ENCODE results near the gene FADD. TPM values are rescaled to one million over a fixed set of nuclear protein-coding genes. Genes with fewer than 3 reads are reported as not detected.

FADD gene
- total and polyA plus RNA-seq, 5 experiments from 2014 or later = 7.2 to 37.8 (median 19.3) TPM

GRCh38 chr11:70169127-70169526 lies 34.0 kb upstream of the FADD start:
- H3K9me3 Mint-ChIP-seq = no peaks in the 10 kb centered on the region

GRCh38 chr11:70169632-70170031 lies 33.5 kb upstream of the FADD start:
- no peak overlapping the region for H3K4me3 Mint-ChIP-seq
- POLR2A ChIA-PET = no interaction called here
- no peaks in the 10 kb centered on the region for H3K9me3 Mint-ChIP-seq
- H3K36me3 Mint-ChIP-seq = no peaks in the 10 kb centered on the region
- H3K27me3 Mint-ChIP-seq = peaks cover 0 to 21% (median 15%) of the 10 kb centered on the region in 5 donors
- no peak overlapping the region for H3K27ac Mint-ChIP-seq
- no peaks in the 10 kb centered on the region for H3K4me1 Mint-ChIP-seq
- DNase-seq (no peak), ATAC-seq (no peak)

More at GRCh38 chr11:70169127-70169526, 34.0 kb upstream of the FADD start:
- no peak overlapping the region for H3K4me3 Mint-ChIP-seq
- H3K36me3 Mint-ChIP-seq = no peaks in the 10 kb centered on the region
- ATAC-seq (no peak), DNase-seq (no peak)
- no peaks in the 10 kb centered on the region for H3K4me1 Mint-ChIP-seq
- POLR2A ChIA-PET = no interaction called here
- H3K27ac Mint-ChIP-seq = no peak overlapping the region
- H3K27me3 Mint-ChIP-seq = peaks cover 0 to 21% (median 15%) of the 10 kb centered on the region in 5 donors

- ATAC-seq = no peak
- peaks cover 0 to 21% (median 15%) of the 10 kb centered on the region in 5 donors for H3K27me3 Mint-ChIP-seq
- H3K36me3 Mint-ChIP-seq = no peaks in the 10 kb centered on the region
- POLR2A ChIA-PET = no interaction called here
- no peaks in the 10 kb centered on the region for H3K4me1 Mint-ChIP-seq
- H3K4me3 Mint-ChIP-seq = no peak overlapping the region
- no peak overlapping the region for H3K27ac Mint-ChIP-seq
- DNase-seq = no peak
- no peaks in the 10 kb centered on the region for H3K9me3 Mint-ChIP-seq
Observed at GRCh38 chr11:70170596-70171210, 32.4 kb upstream of the FADD start.

GRCh38 chr11:70173018-70173417 lies 30.1 kb upstream of the FADD start:
- H3K27ac Mint-ChIP-seq = no peak overlapping the region
- no peaks in the 10 kb centered on the region for H3K4me1 Mint-ChIP-seq
- peaks cover 0 to 11% (median 5%) of the 10 kb centered on the region in 5 donors for H3K27me3 Mint-ChIP-seq
- no peak for ATAC-seq
- H3K9me3 Mint-ChIP-seq = no peaks in the 10 kb centered on the region
- no peaks in the 10 kb centered on the region for H3K36me3 Mint-ChIP-seq
- no peak overlapping the region for H3K4me3 Mint-ChIP-seq
- no peak for DNase-seq
- POLR2A ChIA-PET = no interaction called here

GRCh38 chr11:70174547-70175235 lies 28.4 kb upstream of the FADD start:
- DNase-seq = no peak
- Mint-ChIP-seq H3K4me3 (no peak overlapping the region), H3K27me3 (peaks cover 0 to under 1% (median 0%) of the 10 kb centered on the region in 5 donors), H3K36me3 (no peaks in the 10 kb centered on the region), H3K9me3 (no peaks in the 10 kb centered on the region), H3K27ac (peak overlapping the region in 1 of 10 donors; percentile 53), H3K4me1 (no peaks in the 10 kb centered on the region)
- ATAC-seq = no peak
- POLR2A ChIA-PET = interaction anchor here (0.6 kb wide), 1 partner anchor 27 kb away, joined by 7 read pairs; no protein-coding TSS in a partner anchor

GRCh38 chr11:70175236-70175698 lies 27.8 kb upstream of the FADD start:
- POLR2A ChIA-PET = interaction anchor here (0.6 kb wide), 1 partner anchor 26 kb away, joined by 7 read pairs; no protein-coding TSS in a partner anchor
- no peak overlapping the region for H3K27ac Mint-ChIP-seq
- no peaks in the 10 kb centered on the region for H3K9me3 Mint-ChIP-seq
- no peaks in the 10 kb centered on the region for H3K27me3 Mint-ChIP-seq
- DNase-seq = no peak
- H3K4me3 Mint-ChIP-seq = no peak overlapping the region
- H3K36me3 Mint-ChIP-seq = no peaks in the 10 kb centered on the region
- ATAC-seq = no peak
- H3K4me1 Mint-ChIP-seq = no peaks in the 10 kb centered on the region

- Mint-ChIP-seq H3K27ac (no peak overlapping the region), H3K27me3 (no peaks in the 10 kb centered on the region), H3K4me1 (no peaks in the 10 kb centered on the region), H3K4me3 (no peak overlapping the region), H3K36me3 (no peaks in the 10 kb centered on the region), H3K9me3 (no peaks in the 10 kb centered on the region)
- POLR2A ChIA-PET = no interaction called here
- ATAC-seq (peak in 1 of 2 donors; percentile 61), DNase-seq (peak in 8 of 10 donors; percentile 19 to 53 (median 38))
Observed at GRCh38 chr11:70176940-70177689, 26.0 kb upstream of the FADD start.

GRCh38 chr11:70180906-70181305 lies 22.2 kb upstream of the FADD start:
- H3K27me3 Mint-ChIP-seq = peaks cover 0 to 8% (median under 1%) of the 10 kb centered on the region in 5 donors
- no peaks in the 10 kb centered on the region for H3K4me1 Mint-ChIP-seq
- no peak overlapping the region for H3K4me3 Mint-ChIP-seq
- H3K36me3 Mint-ChIP-seq = no peaks in the 10 kb centered on the region
- no peak for DNase-seq
- no peak for ATAC-seq
- no peak overlapping the region for H3K27ac Mint-ChIP-seq
- no peaks in the 10 kb centered on the region for H3K9me3 Mint-ChIP-seq
- POLR2A ChIA-PET = no interaction called here

GRCh38 chr11:70182266-70182665 lies 20.8 kb upstream of the FADD start:
- ATAC-seq (no peak), DNase-seq (no peak)
- no peaks in the 10 kb centered on the region for H3K4me1 Mint-ChIP-seq
- no peaks in the 10 kb centered on the region for H3K36me3 Mint-ChIP-seq
- no peaks in the 10 kb centered on the region for H3K9me3 Mint-ChIP-seq
- peaks cover 0 to 10% (median 3%) of the 10 kb centered on the region in 5 donors for H3K27me3 Mint-ChIP-seq
- no peak overlapping the region for H3K4me3 Mint-ChIP-seq
- H3K27ac Mint-ChIP-seq = no peak overlapping the region
- POLR2A ChIA-PET = no interaction called here

GRCh38 chr11:70183032-70183431 lies 20.1 kb upstream of the FADD start:
- Mint-ChIP-seq H3K36me3 (no peaks in the 10 kb centered on the region), H3K4me3 (no peak overlapping the region), H3K9me3 (no peaks in the 10 kb centered on the region), H3K27ac (no peak overlapping the region), H3K4me1 (no peaks in the 10 kb centered on the region), H3K27me3 (peaks cover 0 to 10% (median 6%) of the 10 kb centered on the region in 5 donors)
- no peak for ATAC-seq
- DNase-seq = no peak
- POLR2A ChIA-PET = no interaction called here

- H3K27me3 Mint-ChIP-seq = peaks cover 0 to 10% (median 6%) of the 10 kb centered on the region in 5 donors
- H3K36me3 Mint-ChIP-seq = no peaks in the 10 kb centered on the region
- H3K4me1 Mint-ChIP-seq = no peaks in the 10 kb centered on the region
- POLR2A ChIA-PET = no interaction called here
- no peak overlapping the region for H3K4me3 Mint-ChIP-seq
- no peaks in the 10 kb centered on the region for H3K9me3 Mint-ChIP-seq
- no peak overlapping the region for H3K27ac Mint-ChIP-seq
- ATAC-seq = no peak
- no peak for DNase-seq
Observed at GRCh38 chr11:70183483-70184176, 19.5 kb upstream of the FADD start.

GRCh38 chr11:70184396-70184795 lies 18.7 kb upstream of the FADD start:
- H3K27me3 Mint-ChIP-seq = peaks cover 0 to 10% (median 6%) of the 10 kb centered on the region in 5 donors
- no peak for ATAC-seq
- H3K4me1 Mint-ChIP-seq = no peaks in the 10 kb centered on the region
- no peak for DNase-seq
- H3K9me3 Mint-ChIP-seq = no peaks in the 10 kb centered on the region
- H3K36me3 Mint-ChIP-seq = no peaks in the 10 kb centered on the region
- H3K27ac Mint-ChIP-seq = no peak overlapping the region
- POLR2A ChIA-PET = no interaction called here
- H3K4me3 Mint-ChIP-seq = no peak overlapping the region

All from naive thymus-derived CD8-positive, alpha-beta T cell (primary cell).